HCT116 (cell line): Measurements from ENCODE around the gene FAM131A. TPM values are rescaled to one million over a fixed set of nuclear protein-coding genes. Genes with fewer than 3 reads are reported as not detected.

Experiments used
- ATAC-seq: fragments of 200-7000 bp; cut with Tn5 transposase; 2 replicates; pipeline ENCODE4 v1.9.1; 2020; ENCODE audit warnings: mild to moderate bottlenecking, moderate library complexity
- BruUV-seq: library from RNA; stranded (reverse); fragments of 400-500 nt; replicated peaks from 2 replicates; lab custom pipeline; 2021; lab: Mats Ljungman, UMichigan
- CTCF ChIA-PET: fragments of 300-600 bp; sonication (Branson Sonifier 250); formaldehyde crosslinking; loops from one replicate; lab custom pipeline; 2021; ENCODE audit warnings: antibody characterized with exemption; lab: Charles Lee
- POLR2A ChIA-PET: fragments of 300-600, 350-600 bp; sonication (Branson Sonifier 250); formaldehyde crosslinking; loops from one replicate; lab custom pipeline; 2021; ENCODE audit warnings: antibody characterized with exemption; lab: Charles Lee
- RAD21 ChIA-PET, 2 experiments: fragments of 300-600 bp; sonication (Branson Sonifier 250); formaldehyde crosslinking; loops; one replicate each; lab custom pipeline; 2023; ENCODE audit warnings: low total read pairs in 2 of 2; ENCODE audit not compliant: uncharacterized antibody in 2 of 2, unreplicated experiment in 2 of 2, low non-redundant PET in 1 of 2; lab: Charles Lee
- DNase-seq: peaks from one replicate; pipeline ENCODE4 v3.0.0-alpha.2; 2010; ENCODE audit warnings: low read depth, low spot score
- H2AFZ ChIP-seq: fragments of 200-600 bp; shearing (Covaris generic), sonication (generic); 2 replicates; pipeline ENCODE4 v1.6.1; 2017; ENCODE audit warnings: low read depth, mixed run types, mixed read lengths, antibody characterized with exemption, low read length; ENCODE audit not compliant: poor library complexity, severe bottlenecking
- H3K27ac ChIP-seq: 2 replicates; pipeline ENCODE4 v1.5.1; 2012; ENCODE audit warnings: low read depth, low read length
- H3K27me3 ChIP-seq: fragments of 200-600 bp; sonication (generic); 2 replicates; pipeline ENCODE4 v1.6.1; 2016; ENCODE audit warnings: mixed run types, low read length, mixed read lengths; ENCODE audit not compliant: insufficient read depth
- H3K36me3 ChIP-seq, 2 experiments: fragments of 200-500 bp in 1 of 2; fragments of 200-600 bp in 1 of 2; sonication (Bioruptor generic) in 1 of 2; sonication (generic) in 1 of 2; 2 replicates each; pipeline versions ENCODE4 v1.5.1 to v1.6.1; 2014 to 2016; ENCODE audit warnings: low read length in 2 of 2, inconsistent platforms in 1 of 2, mixed read lengths in 1 of 2, mixed run types in 1 of 2; ENCODE audit not compliant: insufficient read depth in 2 of 2, control insufficient read depth in 1 of 2
- H3K4me1 ChIP-seq, 2 experiments: fragments of 200-600 bp in 1 of 2; sonication (generic) in 1 of 2; 2 replicates each; pipeline versions ENCODE4 v1.5.1 to v1.6.1; 2012 to 2017; ENCODE audit warnings: low read length in 2 of 2, inconsistent platforms in 1 of 2, mild to moderate bottlenecking in 1 of 2, mixed read lengths in 1 of 2, mixed run types in 1 of 2, moderate library complexity in 1 of 2; ENCODE audit not compliant: insufficient read depth in 2 of 2, control insufficient read depth in 1 of 2
- H3K4me2 ChIP-seq: fragments of 200-600 bp; sonication (generic); 2 replicates; pipeline ENCODE4 v1.6.1; 2017; ENCODE audit warnings: mixed run types, low read length, mixed read lengths
- H3K4me3 ChIP-seq, 2 experiments: fragments of 200-600 bp in 1 of 2; sonication (generic) in 1 of 2; replicated peaks in 1 of 2; 2 replicates each; pipeline ENCODE4 v1.5.1; 2011 to 2016; ENCODE audit warnings: low read length in 2 of 2, control low read depth in 1 of 2, low read depth in 1 of 2, mild to moderate bottlenecking in 1 of 2, mixed read lengths in 1 of 2, mixed run types in 1 of 2
- H3K79me2 ChIP-seq: fragments of 200-600 bp; sonication (generic); 2 replicates; pipeline ENCODE4 v1.6.1; 2017; ENCODE audit warnings: mild to moderate bottlenecking, mixed run types, low read length, moderate library complexity, mixed read lengths; ENCODE audit not compliant: insufficient read depth
- H3K9ac ChIP-seq: fragments of 200-600 bp; sonication (generic); 2 replicates; pipeline ENCODE4 v1.6.1; 2016; ENCODE audit warnings: low read length, mixed read lengths
- H3K9me2 ChIP-seq: fragments of 200-600 bp; sonication (generic), shearing (Covaris generic); 2 replicates; pipeline ENCODE4 v1.6.1; 2017; ENCODE audit warnings: mixed run types, mild to moderate bottlenecking, moderate library complexity; ENCODE audit not compliant: insufficient read depth
- H3K9me3 ChIP-seq, 2 experiments: fragments of 200-500 bp in 1 of 2; fragments of 200-600 bp in 1 of 2; sonication (Bioruptor generic) in 1 of 2; sonication (generic) in 1 of 2; 2 replicates each; pipeline ENCODE4 v1.6.1; 2014 to 2017; ENCODE audit warnings: low read length in 2 of 2, mixed read lengths in 2 of 2, inconsistent platforms in 1 of 2, low read depth in 1 of 2, mild to moderate bottlenecking in 1 of 2, mixed run types in 1 of 2, moderate library complexity in 1 of 2; ENCODE audit not compliant: control insufficient read depth in 1 of 2, insufficient read depth in 1 of 2
- H4K20me1 ChIP-seq: fragments of 200-600 bp; sonication (generic), shearing (Covaris generic); 2 replicates; pipeline ENCODE4 v1.6.1; 2017; ENCODE audit warnings: mixed run types, mild to moderate bottlenecking, moderate library complexity; ENCODE audit not compliant: insufficient read depth
- CEBPB ChIP-seq: IDR thresholded peaks from 2 replicates; pipeline ENCODE4 v1.6.1; 2012; ENCODE audit warnings: low read depth
- EZH2phosphoT487 ChIP-seq: fragments of 200-600 bp; IDR thresholded peaks from 2 replicates; pipeline ENCODE4 v1.6.1; 2018; ENCODE audit warnings: antibody characterized with exemption, borderline replicate concordance
- JUND ChIP-seq: IDR thresholded peaks from 2 replicates; pipeline ENCODE4 v1.6.1; 2012
- POLR2A ChIP-seq: IDR thresholded peaks from 2 replicates; pipeline ENCODE4 v1.7.0; 2011; ENCODE audit warnings: borderline replicate concordance; ENCODE audit not compliant: insufficient read depth, insufficient read length; ENCODE audit errors: extremely low read depth
- POLR2AphosphoS5 ChIP-seq: IDR thresholded peaks from 2 replicates; pipeline ENCODE4 v1.6.1; 2011; ENCODE audit warnings: mild to moderate bottlenecking, low read depth, low read length, moderate library complexity
- RAD21 ChIP-seq: IDR thresholded peaks from 2 replicates; pipeline ENCODE4 v1.6.1; 2012; ENCODE audit warnings: low read depth, mild to moderate bottlenecking
- SIN3A ChIP-seq: IDR thresholded peaks from 2 replicates; pipeline ENCODE4 v1.6.1; 2012; ENCODE audit warnings: low read depth
- SP1 ChIP-seq: IDR thresholded peaks from 2 replicates; pipeline ENCODE4 v1.6.1; 2012; ENCODE audit warnings: low read depth
- SRF ChIP-seq: IDR thresholded peaks from 2 replicates; pipeline ENCODE4 v1.6.1; 2012; ENCODE audit warnings: low read depth
- TCF7L2 ChIP-seq: IDR thresholded peaks from 2 replicates; pipeline ENCODE4 v1.7.0; 2011; ENCODE audit warnings: borderline replicate concordance, inconsistent platforms; ENCODE audit not compliant: insufficient read depth, insufficient read length; ENCODE audit errors: extremely low read depth
- YY1 ChIP-seq: IDR thresholded peaks from 2 replicates; pipeline ENCODE4 v1.6.1; 2011; ENCODE audit warnings: low read length, low read depth, moderate library complexity, mild to moderate bottlenecking; ENCODE audit not compliant: insufficient replicate concordance; ENCODE audit errors: extremely low read depth
- intact Hi-C: fragments of 100-400 bp; cut with micrococcal nuclease; formaldehyde crosslinking; loops from 2 replicates; pipeline ENCODE4 v1.10.0; 2022
- total RNA-seq: library from RNA; stranded (reverse); gene quantifications from one replicate; pipeline ENCODE4 v1.2.1, GENCODE V29; 2021; ENCODE audit not compliant: unreplicated experiment
- TF ChIP-seq, protein P1 (sequence below): IDR thresholded peaks from 2 replicates; pipeline ENCODE4 v1.6.1; 2012

The FAM131A gene
- total RNA-seq, 1 experiment from 2014 or later, result 17.8 TPM

DNA sequence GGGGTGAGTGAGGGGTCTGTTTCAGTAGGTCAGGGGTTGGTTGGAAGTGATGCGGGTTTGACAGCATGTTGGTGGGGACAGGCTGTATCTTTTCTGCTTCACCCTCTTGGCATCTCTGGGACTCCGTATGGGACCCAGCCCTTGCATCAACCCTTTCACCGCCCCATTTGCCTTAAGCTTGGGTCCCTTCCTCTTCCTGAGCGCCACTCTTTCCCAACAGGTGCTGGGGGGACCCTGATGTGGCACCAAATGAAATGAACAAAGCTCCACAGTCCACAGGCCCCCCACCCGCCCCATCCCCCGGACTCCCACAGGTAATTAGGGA is 21.9 kb upstream of the FAM131A start (continued):
- TF ChIP-seq YY1 (no peak), EZH2phosphoT487 (no peak)

DNA sequence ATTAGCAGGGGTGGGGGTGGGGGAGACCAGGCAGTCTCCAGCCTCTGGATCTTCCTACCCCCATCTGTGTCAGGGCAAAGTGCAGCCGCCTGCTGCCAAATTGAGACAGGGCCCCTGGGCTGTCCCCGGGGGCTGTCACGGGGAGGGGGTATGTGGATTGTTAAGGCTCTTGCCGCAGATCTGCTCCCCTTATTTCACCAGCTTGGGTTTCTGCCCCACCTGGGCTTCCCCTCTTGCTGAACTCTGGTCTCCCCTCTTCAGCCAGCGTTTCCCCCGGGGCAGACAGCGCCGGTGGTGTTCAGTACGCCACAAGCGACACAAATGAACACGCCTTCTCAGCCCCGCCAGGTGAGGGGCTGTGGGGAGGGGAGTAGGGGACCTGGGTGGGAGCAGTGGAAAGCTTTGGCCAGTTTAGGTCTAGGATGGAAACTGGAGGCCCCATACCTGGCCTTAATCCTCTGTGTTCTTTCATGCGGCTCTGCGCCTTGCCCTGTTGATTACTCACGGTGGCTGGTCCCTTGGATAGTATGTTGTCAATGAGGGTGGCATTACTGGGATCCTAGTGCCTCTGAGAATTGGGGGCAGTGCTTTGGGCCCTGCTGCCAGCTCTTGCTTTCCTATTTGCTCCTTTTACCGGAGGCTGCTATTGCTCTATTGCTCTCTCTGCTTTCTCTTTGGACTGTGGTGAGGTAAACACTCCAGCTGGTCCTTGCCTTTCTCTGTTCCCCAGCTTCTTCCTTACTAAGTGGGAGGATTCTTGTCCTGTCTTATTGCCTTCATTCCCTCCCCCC is 21.3 kb upstream of the FAM131A start:
- peaks cover 64% of the 10 kb centered on the region for H3K79me2 ChIP-seq
- peak overlapping the region; percentile 82 for H3K4me2 ChIP-seq
- peaks cover 27% of the 10 kb centered on the region; the same call in 1 of the 2 replicates for H4K20me1 ChIP-seq
- CTCF ChIA-PET, result no interaction called here
- intact Hi-C loops, result loop anchor here (2.0 kb wide), 1 partner anchor 47 kb away; no protein-coding TSS in a partner anchor
- H3K36me3 ChIP-seq, result peaks cover 9 to 34% of the 10 kb centered on the region in 2 experiments; a peak in 3 of 4 replicates
- no TSS peak for BruUV-seq
- no peaks in the 10 kb centered on the region for H3K9me3 ChIP-seq
- no peaks in the 10 kb centered on the region for H3K27me3 ChIP-seq
- RAD21 ChIA-PET, result no interaction called here
- TF ChIP-seq RAD21 (no peak), EZH2phosphoT487 (no peak), SRF (no peak), SIN3A (no peak), TCF7L2 (no peak), YY1 (no peak), POLR2AphosphoS5 (no peak), POLR2A (no peak), CEBPB (no peak), SP1 (no peak), JUND (no peak)
- TF ChIP-seq, protein P1, sequence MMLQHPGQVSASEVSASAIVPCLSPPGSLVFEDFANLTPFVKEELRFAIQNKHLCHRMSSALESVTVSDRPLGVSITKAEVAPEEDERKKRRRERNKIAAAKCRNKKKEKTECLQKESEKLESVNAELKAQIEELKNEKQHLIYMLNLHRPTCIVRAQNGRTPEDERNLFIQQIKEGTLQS, result no peak
- TF ChIP-seq, all 23 proteins: peak for 0
- H3K9ac ChIP-seq, result peak overlapping the region; percentile 99
- peak overlapping the region; percentile 94 to 98 for H3K4me3 ChIP-seq
- peak overlapping the region; percentile 87 for H3K27ac ChIP-seq
- H3K9me2 ChIP-seq, result no peaks in the 10 kb centered on the region
- POLR2A ChIA-PET, result no interaction called here
- DNase-seq (no peak), ATAC-seq (no peak)
- peaks cover 46 to 62% of the 10 kb centered on the region in 2 experiments for H3K4me1 ChIP-seq
- no peak overlapping the region for H2AFZ ChIP-seq
